AG04449 (cell line): ENCODE measurements around the gene ORC1.

ENCODE experiments used
- CTCF ChIA-PET: fragments of 350-600 bp; formaldehyde crosslinking; extraction: SDS; loops from one replicate; lab custom pipeline; 2021; ENCODE audit warnings: antibody characterized with exemption; lab: Yijun Ruan, JAX
- POLR2A ChIA-PET: fragments of 400-600, 350-600 bp; formaldehyde crosslinking; extraction: SDS; loops from one replicate; lab custom pipeline; 2020; ENCODE audit warnings: antibody characterized with exemption, inconsistent platforms; lab: Yijun Ruan, JAX
- DNase-seq: peaks from one replicate; pipeline ENCODE4 v3.0.0-alpha.2; 2010; ENCODE audit warnings: low read depth, low spot score
- H3K4me3 ChIP-seq: 2 replicates; pipeline ENCODE4 v1.5.1; 2011; ENCODE audit warnings: low read depth, mild to moderate bottlenecking, control low read depth, low read length
- TF ChIP-seq, protein P1 (sequence below): IDR thresholded peaks from one replicate; pipeline ENCODE4 v1.5.1; 2011; ENCODE audit warnings: mild to moderate bottlenecking, moderate library complexity, low read length, control low read depth, inconsistent platforms; ENCODE audit not compliant: insufficient read depth; ENCODE audit errors: missing control alignments

Gene ORC1

DNA sequence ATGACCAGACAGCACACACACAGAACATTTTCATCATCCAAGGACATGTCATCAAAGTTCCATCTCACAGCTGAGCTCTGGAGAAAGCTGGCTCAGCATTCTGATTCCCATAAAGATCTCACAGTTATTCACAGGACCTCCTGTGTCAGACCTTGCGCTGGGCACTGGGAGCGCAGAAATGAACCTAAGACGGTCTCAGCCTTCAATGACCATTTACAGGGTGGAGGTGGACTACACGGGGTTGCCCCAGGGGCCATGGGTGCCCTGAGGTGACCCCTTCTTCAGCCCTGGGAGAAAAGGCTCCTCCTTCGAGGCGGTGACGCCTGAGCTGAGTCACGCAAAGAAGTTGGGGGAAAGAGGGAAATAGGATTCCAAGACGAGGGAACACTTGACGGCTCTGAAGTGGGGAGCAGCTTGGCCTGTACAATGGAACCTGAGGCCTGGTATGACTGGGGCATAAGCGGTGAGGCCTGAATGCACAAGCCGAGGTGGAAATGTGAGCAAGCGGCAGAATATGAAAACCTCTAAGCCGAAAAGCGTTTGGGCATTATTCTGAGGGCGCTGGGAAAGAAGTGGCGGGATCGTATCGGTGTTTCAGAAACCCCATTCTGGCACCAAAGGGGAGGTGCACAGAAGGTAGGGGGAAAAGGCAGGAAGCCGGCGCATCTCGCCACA is 39.0 kb downstream of the ORC1 start:
- POLR2A ChIA-PET: interaction anchor here (0.5 to 1.4 kb wide), 5 partner anchors 11 to 380 kb away, joined by 3 to 5 read pairs (median 3); no protein-coding TSS in a partner anchor
- CTCF ChIA-PET: interaction anchor here (1.3 to 2.1 kb wide), 5 partner anchors 9 to 322 kb away, joined by 3 to 6 read pairs (median 5); no protein-coding TSS in a partner anchor
- DNase-seq: no peak
- TF ChIP-seq, protein P1, sequence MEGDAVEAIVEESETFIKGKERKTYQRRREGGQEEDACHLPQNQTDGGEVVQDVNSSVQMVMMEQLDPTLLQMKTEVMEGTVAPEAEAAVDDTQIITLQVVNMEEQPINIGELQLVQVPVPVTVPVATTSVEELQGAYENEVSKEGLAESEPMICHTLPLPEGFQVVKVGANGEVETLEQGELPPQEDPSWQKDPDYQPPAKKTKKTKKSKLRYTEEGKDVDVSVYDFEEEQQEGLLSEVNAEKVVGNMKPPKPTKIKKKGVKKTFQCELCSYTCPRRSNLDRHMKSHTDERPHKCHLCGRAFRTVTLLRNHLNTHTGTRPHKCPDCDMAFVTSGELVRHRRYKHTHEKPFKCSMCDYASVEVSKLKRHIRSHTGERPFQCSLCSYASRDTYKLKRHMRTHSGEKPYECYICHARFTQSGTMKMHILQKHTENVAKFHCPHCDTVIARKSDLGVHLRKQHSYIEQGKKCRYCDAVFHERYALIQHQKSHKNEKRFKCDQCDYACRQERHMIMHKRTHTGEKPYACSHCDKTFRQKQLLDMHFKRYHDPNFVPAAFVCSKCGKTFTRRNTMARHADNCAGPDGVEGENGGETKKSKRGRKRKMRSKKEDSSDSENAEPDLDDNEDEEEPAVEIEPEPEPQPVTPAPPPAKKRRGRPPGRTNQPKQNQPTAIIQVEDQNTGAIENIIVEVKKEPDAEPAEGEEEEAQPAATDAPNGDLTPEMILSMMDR: no peak
- peak overlapping the region; percentile 88 for H3K4me3 ChIP-seq

DNA sequence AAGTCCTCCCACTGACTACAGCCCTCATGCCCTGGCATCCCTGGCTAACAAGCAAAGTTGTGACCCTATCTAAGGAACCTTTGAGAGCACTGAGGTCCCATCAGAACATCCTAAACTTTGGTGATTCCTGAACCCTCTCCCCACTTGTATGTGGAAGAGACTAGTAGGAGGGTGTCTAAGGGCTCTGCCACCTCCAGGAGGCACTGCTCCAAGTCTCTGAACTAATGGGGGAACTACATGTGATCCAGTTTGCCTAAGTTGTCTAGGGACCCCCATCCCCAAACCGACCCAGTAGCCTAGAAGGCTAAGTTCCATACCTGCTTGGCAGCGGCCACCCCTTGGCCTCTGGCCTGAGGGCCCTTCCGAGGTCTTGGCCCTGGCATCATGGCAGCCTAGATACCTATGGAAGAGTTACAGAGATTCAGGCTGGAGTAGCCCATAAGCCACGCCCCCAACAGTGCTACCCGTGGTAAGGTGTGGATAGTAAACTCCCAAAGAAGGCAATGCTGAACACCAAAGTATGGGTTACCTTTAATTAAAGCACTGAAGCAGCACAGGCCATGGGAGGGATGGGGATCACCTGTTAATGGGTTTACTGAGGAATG is 39.9 kb downstream of the ORC1 start:
- TF ChIP-seq, protein P1: no peak
- CTCF ChIA-PET: interaction anchor here (0.7 to 2.1 kb wide), 5 partner anchors 9 to 303 kb away, joined by 3 to 5 read pairs (median 4); no protein-coding TSS in a partner anchor
- no peak for DNase-seq
- POLR2A ChIA-PET: interaction anchor here (1.3 kb wide), 1 partner anchor 10 kb away, joined by 3 read pairs; no protein-coding TSS in a partner anchor
- H3K4me3 ChIP-seq: no peak overlapping the region

GRCh38 chr1:52360595-52360968 is 43.6 kb downstream of the ORC1 start:
- POLR2A ChIA-PET: interaction anchor here (1.1 kb wide), 1 partner anchor 11 kb away, joined by 3 read pairs; no protein-coding TSS in a partner anchor
- DNase-seq: no peak
- CTCF ChIA-PET: interaction anchor here (0.8 kb wide), 1 partner anchor 12 kb away, joined by 5 read pairs; no protein-coding TSS in a partner anchor
- no peak overlapping the region for H3K4me3 ChIP-seq
- TF ChIP-seq, protein P1: no peak

DNA sequence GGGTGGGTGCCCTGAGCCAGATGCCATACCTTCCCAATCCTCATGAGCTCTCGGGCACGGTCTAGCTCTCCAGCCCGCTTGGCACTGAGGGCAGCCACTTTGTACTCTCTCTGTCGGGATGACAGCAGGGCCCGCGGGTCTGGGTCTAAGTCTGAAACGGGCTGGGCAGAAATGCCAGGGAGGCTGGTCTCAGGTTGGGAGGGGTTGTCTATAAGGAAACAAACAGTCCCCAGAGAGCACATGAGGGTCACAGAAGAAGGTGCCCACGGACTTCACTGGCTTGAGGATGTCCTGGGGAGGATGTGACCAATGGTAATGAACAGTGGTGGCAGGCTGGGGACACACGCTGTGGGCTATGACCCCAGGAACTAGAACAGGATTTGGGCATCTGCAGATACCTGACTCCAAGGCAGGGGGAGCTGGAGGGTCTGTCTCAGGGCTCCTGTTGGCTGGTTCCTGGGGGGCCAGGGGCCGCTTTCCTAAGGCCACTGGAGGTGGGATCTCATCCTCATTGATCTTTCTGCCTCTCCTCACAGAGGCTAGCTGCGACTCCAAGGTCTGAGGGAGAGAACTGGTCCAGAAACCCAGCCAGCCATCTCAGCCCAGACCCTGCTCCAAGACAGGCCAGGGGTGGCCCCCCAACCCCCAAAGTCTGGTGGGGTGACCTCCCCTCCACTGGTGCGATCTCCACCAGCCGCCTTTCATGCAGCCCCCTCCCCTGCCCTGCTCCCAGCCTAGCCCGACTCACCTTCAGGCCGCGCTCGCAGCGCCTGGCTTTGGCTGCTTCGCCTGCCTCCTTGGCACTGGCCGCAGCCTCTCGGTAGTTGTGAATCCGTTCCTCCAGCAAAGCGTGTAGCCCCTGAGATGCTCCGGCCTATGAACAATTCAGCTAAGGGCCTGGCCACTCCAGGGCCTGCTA is 44.3 kb downstream of the ORC1 start:
- H3K4me3 ChIP-seq: no peak overlapping the region
- ChIA-PET CTCF (interaction anchor here (0.8 kb wide), 1 partner anchor 11 kb away, joined by 5 read pairs; no protein-coding TSS in a partner anchor), POLR2A (no interaction called here)
- DNase-seq: no peak
- TF ChIP-seq, protein P1: no peak

GRCh38 chr1:52358851-52359497 is 45.2 kb downstream of the ORC1 start:
- POLR2A ChIA-PET: no interaction called here
- TF ChIP-seq, protein P1: no peak
- DNase-seq: no peak
- H3K4me3 ChIP-seq: no peak overlapping the region
- CTCF ChIA-PET: no interaction called here
